Measurements from ENCODE around the gene POMGNT1. TPM values are rescaled to one million over a fixed set of nuclear protein-coding genes. Genes with fewer than 3 reads are reported as not detected.

POMGNT1 gene
- total RNA-seq, 1 donor from 2014 or later, result 54.8 TPM

DNA sequence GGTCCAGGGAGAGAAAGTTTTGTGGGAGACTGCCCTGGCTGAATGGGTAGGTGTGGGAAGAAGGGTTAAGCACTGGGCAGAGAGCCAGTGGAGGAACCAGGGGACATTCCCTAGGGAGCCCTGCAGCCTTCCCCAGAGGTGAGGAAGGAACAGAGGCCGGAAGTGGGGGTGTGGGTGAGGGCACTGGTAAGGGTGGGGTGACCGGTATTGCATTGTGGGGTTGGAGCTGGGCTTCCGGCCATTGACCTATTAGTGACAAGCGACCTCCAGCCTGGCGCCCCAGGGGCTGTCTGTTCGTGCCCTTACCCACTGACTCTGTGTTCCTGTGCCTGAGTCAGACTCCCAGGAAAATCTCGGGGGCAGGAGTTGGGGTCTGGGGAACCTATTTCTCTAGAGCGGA lies 26.9 kb downstream of the POMGNT1 start:
- no peak overlapping the region for H3K4me3 ChIP-seq (ENCODE audit: low read depth, low read length)
- DNase-seq (ENCODE audit: low read depth) (no peak), FAIRE-seq (no peak)
- no peaks in the 10 kb centered on the region for H3K36me3 ChIP-seq (ENCODE audit: control insufficient read depth, insufficient read depth, low read length)
- TF ChIP-seq, protein P1, sequence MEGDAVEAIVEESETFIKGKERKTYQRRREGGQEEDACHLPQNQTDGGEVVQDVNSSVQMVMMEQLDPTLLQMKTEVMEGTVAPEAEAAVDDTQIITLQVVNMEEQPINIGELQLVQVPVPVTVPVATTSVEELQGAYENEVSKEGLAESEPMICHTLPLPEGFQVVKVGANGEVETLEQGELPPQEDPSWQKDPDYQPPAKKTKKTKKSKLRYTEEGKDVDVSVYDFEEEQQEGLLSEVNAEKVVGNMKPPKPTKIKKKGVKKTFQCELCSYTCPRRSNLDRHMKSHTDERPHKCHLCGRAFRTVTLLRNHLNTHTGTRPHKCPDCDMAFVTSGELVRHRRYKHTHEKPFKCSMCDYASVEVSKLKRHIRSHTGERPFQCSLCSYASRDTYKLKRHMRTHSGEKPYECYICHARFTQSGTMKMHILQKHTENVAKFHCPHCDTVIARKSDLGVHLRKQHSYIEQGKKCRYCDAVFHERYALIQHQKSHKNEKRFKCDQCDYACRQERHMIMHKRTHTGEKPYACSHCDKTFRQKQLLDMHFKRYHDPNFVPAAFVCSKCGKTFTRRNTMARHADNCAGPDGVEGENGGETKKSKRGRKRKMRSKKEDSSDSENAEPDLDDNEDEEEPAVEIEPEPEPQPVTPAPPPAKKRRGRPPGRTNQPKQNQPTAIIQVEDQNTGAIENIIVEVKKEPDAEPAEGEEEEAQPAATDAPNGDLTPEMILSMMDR (IDR thresholded peaks at IDR 0.05; ENCODE audit: insufficient read depth, low read length, severe bottlenecking), result no peak
- H3K27me3 ChIP-seq (ENCODE audit: control insufficient read depth, insufficient read depth, low read length), result peaks cover 2% of the 10 kb centered on the region

DNA sequence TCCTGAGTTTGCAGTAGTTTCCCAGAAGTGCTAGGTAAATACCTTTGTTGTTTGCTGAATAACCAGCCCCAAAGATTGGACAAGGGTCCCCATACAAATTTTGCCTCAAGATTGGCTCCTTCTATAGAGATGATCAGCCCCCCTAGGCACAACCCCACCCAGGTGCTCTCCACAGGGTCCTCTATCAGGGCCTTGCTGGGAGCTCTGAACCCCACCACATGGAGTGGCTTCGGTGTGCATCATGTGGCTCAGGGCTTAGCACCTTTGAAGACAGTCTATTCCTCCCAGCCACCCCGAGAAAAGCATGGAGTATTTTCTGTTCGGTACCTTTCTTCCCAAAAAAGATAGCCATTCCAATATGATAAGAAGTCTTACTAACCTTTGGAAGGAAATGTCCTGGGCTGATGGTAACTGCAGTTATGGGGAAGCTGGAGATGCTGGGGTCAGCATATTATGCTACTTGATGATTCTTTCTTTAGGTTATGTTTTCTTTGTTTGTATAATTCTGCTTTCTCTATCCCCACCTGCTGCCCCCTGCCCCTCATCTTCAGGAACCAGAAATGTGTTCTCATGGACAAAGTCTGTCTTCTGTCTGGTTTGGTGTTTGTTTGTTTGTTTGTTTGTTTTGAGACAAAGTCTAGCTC lies 28.3 kb downstream of the POMGNT1 start:
- DNase-seq (ENCODE audit: low read depth), result no peak
- Histone ChIP-seq H3K4me3 (ENCODE audit: low read depth, low read length) (no peak overlapping the region), H3K36me3 (ENCODE audit: control insufficient read depth, insufficient read depth, low read length) (no peaks in the 10 kb centered on the region), H3K27me3 (ENCODE audit: control insufficient read depth, insufficient read depth, low read length) (peaks cover 2% of the 10 kb centered on the region)
- TF ChIP-seq, protein P1 (IDR thresholded peaks at IDR 0.05; ENCODE audit: insufficient read depth, low read length, severe bottlenecking), result no peak
- FAIRE-seq, result no peak

DNA sequence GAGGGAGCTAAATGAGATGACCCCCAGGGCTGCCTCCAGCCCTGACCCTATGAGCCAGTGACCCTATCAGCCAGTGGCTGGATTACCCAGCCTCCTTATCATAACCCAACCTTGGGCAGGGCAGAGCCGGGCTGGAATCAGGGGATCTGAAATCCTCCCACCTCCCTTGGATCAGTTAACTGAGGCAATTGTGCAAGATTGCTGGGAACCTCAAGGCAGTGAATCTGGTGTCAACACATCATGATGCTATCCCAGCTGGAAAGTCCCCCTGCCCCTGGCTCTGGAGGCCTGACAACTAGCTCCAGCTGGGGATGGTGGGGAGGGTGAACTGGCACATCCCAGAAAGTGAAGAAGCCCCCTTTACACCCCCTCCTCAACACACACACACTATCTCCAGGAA lies 29.8 kb downstream of the POMGNT1 start:
- no peak overlapping the region for H3K4me3 ChIP-seq (ENCODE audit: low read depth, low read length)
- H3K36me3 ChIP-seq (ENCODE audit: control insufficient read depth, insufficient read depth, low read length), result no peaks in the 10 kb centered on the region
- TF ChIP-seq, protein P1 (IDR thresholded peaks at IDR 0.05; ENCODE audit: insufficient read depth, low read length, severe bottlenecking), result no peak
- DNase-seq (ENCODE audit: low read depth), result no peak
- peaks cover 2% of the 10 kb centered on the region for H3K27me3 ChIP-seq (ENCODE audit: control insufficient read depth, insufficient read depth, low read length)
- FAIRE-seq, result no peak

DNA sequence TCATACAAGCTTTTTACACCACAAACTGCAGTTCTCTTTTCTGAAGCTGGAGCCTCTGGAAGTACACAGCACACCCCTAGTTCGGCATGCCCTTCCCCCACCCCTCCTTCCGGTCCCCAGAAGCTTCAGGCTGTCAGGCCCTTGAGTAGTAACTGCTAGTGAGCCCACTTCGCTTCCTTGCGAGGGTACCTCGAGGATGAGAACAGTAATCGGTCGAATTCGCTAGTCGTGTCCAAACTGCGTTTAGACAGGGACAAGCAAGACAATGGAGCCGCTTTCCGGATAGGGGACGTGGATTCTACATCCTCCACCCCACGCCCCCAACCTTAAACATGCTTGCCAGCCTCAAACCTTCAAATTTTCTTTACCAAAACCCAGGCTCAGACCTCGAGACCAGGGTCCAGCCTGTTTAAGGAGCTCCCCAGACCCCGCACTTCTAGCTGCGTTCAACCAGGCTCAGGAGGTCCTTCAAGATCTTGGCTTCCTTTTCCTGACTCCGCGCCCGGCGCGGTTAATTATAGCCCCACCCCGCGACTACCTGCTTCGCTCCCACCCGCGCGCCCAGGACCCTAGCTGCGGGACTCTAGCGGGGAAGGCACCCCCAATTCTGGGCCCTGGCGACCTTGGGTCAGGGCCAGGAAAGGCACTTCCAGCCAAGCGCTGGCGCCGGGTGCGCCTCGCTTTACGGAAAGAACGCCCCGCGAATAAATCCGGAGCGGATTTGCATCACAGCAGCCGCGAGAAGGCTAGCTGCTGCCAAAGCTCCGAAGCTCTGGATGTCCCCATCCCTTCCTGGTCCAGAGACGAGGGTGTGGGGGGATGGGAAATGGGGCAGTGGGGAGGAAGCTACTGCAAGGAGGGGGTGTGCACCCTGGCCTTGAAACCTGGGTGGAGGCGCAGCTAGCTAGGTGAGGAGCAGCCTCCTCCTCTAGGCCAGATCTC lies 31.4 kb downstream of the POMGNT1 start:
- peaks cover 2% of the 10 kb centered on the region for H3K27me3 ChIP-seq (ENCODE audit: control insufficient read depth, insufficient read depth, low read length)
- TF ChIP-seq, protein P1 (IDR thresholded peaks at IDR 0.05; ENCODE audit: insufficient read depth, low read length, severe bottlenecking), result no peak
- FAIRE-seq, result no peak
- DNase-seq (ENCODE audit: low read depth), result no peak
- peak overlapping the region; percentile 35 for H3K4me3 ChIP-seq (ENCODE audit: low read depth, low read length)
- H3K36me3 ChIP-seq (ENCODE audit: control insufficient read depth, insufficient read depth, low read length), result no peaks in the 10 kb centered on the region

DNA sequence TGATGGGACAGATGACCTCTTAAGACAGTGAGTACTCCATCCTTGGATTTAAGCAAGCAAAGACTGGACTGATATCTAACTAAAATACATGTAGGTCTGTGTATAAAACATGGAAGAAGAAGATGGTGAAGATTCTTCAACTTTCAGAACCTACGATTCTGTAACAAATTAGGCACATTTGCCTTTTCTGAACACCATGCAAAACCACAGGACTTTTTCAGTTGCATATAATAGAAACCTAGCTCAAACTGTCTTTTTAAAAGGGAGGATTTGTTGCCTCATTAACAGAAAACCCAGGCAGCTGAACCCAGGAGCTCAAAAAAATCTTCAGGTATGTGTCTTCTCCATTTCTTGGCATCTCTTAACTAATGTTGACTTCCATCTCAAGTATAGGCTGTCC lies 38.0 kb downstream of the POMGNT1 start:
- FAIRE-seq, result no peak

More for the DNA sequence above, 38.0 kb downstream of the POMGNT1 start:
- TF ChIP-seq, protein P1 (IDR thresholded peaks at IDR 0.05; ENCODE audit: insufficient read depth, low read length, severe bottlenecking), result no peak
- H3K4me3 ChIP-seq (ENCODE audit: low read depth, low read length), result no peak overlapping the region
- DNase-seq (ENCODE audit: low read depth), result no peak
- no peaks in the 10 kb centered on the region for H3K36me3 ChIP-seq (ENCODE audit: control insufficient read depth, insufficient read depth, low read length)
- no peaks in the 10 kb centered on the region for H3K27me3 ChIP-seq (ENCODE audit: control insufficient read depth, insufficient read depth, low read length)

All from bronchial epithelial cell (primary cell).